ENCODE measurements around the gene UQCRC2.

DNA sequence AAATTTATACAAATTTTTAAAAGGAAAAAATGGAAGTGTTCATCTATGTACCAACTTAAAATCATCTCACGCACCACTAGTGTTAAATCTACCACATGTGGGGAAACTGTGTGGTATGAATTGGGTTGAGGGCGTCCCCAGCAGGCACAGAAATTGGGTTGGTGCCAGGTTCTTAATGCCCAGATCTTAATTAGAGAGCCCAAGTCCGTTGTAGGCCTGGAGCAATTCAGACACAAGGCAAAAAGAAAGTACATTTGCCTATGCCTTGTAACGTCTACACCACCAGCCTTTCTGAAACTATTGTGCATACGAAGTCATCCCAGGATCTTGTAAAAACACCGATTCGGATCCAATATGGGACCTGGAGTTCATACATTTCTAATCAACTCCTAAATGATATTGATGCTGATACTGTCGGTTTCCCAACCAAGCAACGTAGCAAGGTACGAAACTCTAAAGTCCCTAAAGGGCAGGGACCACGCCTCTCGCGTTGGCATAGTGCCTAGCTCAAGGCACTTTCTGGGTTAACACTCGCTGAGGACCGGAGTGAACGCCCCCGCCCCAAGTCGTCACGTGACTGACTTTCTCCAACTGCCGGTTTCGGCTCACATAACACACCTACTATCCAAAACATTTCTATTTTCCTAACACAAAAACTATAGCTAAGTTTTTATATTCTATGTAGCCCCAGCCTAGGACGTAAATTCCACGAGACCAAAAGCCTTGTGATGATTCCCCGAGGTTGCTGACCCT, 945 bp upstream of the UQCRC2 start:
- TF ChIP-seq, protein P1, sequence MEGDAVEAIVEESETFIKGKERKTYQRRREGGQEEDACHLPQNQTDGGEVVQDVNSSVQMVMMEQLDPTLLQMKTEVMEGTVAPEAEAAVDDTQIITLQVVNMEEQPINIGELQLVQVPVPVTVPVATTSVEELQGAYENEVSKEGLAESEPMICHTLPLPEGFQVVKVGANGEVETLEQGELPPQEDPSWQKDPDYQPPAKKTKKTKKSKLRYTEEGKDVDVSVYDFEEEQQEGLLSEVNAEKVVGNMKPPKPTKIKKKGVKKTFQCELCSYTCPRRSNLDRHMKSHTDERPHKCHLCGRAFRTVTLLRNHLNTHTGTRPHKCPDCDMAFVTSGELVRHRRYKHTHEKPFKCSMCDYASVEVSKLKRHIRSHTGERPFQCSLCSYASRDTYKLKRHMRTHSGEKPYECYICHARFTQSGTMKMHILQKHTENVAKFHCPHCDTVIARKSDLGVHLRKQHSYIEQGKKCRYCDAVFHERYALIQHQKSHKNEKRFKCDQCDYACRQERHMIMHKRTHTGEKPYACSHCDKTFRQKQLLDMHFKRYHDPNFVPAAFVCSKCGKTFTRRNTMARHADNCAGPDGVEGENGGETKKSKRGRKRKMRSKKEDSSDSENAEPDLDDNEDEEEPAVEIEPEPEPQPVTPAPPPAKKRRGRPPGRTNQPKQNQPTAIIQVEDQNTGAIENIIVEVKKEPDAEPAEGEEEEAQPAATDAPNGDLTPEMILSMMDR (conservative IDR thresholded peaks at IDR 0.05; ENCODE audit: low read length) = no peak
- TF ChIP-seq EZH2phosphoT487 (IDR thresholded peaks at IDR 0.05; ENCODE audit: borderline replicate concordance) = no peak

All from Loucy (cell line).